Measurements from ENCODE around the gene ENTPD5.

ENTPD5 gene

DNA sequence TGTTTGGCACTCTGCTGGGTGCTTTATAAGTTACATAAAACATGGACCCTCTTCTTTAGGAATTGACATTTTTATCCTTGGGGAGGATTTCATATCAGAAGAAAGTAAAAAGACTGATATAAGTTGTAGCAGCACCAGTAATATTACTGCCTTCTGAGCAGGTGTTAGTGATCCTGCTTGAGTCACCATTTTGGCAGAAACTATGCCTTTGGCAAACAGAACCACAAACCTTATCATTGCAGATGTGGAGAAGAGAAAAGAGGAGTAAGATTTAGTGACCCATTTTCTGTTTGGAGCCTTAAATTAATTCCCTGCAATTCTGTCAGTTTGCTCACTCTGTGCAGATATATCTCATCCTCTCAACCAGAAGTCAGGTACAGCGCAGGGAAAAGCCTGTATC is 109.4 kb downstream of the ENTPD5 start:
- TF ChIP-seq, protein P1, sequence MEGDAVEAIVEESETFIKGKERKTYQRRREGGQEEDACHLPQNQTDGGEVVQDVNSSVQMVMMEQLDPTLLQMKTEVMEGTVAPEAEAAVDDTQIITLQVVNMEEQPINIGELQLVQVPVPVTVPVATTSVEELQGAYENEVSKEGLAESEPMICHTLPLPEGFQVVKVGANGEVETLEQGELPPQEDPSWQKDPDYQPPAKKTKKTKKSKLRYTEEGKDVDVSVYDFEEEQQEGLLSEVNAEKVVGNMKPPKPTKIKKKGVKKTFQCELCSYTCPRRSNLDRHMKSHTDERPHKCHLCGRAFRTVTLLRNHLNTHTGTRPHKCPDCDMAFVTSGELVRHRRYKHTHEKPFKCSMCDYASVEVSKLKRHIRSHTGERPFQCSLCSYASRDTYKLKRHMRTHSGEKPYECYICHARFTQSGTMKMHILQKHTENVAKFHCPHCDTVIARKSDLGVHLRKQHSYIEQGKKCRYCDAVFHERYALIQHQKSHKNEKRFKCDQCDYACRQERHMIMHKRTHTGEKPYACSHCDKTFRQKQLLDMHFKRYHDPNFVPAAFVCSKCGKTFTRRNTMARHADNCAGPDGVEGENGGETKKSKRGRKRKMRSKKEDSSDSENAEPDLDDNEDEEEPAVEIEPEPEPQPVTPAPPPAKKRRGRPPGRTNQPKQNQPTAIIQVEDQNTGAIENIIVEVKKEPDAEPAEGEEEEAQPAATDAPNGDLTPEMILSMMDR (conservative IDR thresholded peaks at IDR 0.05; ENCODE audit: low read depth), result no peak
- CTCF ChIA-PET, result no interaction called here
- DNase-seq (ENCODE audit: low spot score), result no peak
- H3K27ac ChIP-seq, result no peak overlapping the region
- POLR2A ChIA-PET (ENCODE audit: low non-redundant PET), result no interaction called here

Data from RWPE1 (cell line).